Liver (tissue), 9 donors: ENCODE results near the gene NEMF. TPM values are rescaled to one million over a fixed set of nuclear protein-coding genes. Genes with fewer than 3 reads are reported as not detected.

ENCODE experiments used
- DNase-seq: peaks from one replicate; pipeline ENCODE4 v3.0.0-alpha.2; 2017; ENCODE audit warnings: low spot score
- H3K27ac ChIP-seq, 2 donors: one replicate each; pipeline ENCODE4 v1.7.0; 2013; ENCODE audit warnings: inconsistent platforms in 2 of 2, low read length in 2 of 2, control low read depth in 1 of 2, low read depth in 1 of 2, mild to moderate bottlenecking in 1 of 2
- H3K27me3 ChIP-seq, 4 donors: one replicate each; pipeline versions ENCODE4 v1.6.1 to v1.7.0; 2013; ENCODE audit warnings: low read length in 3 of 4, inconsistent platforms in 1 of 4, mild to moderate bottlenecking in 1 of 4, moderate library complexity in 1 of 4; ENCODE audit not compliant: control insufficient read depth in 4 of 4, insufficient read depth in 4 of 4
- H3K36me3 ChIP-seq, 4 donors: one replicate each; pipeline versions ENCODE4 v1.6.1 to v1.7.0; 2013; ENCODE audit warnings: low read length in 3 of 4, mild to moderate bottlenecking in 3 of 4, low read depth in 1 of 4, moderate library complexity in 1 of 4; ENCODE audit not compliant: control insufficient read depth in 4 of 4, insufficient read depth in 3 of 4
- H3K4me1 ChIP-seq, 4 donors: one replicate each; pipeline versions ENCODE4 v1.6.1 to v1.7.0; 2013; ENCODE audit warnings: low read length in 3 of 4, mild to moderate bottlenecking in 3 of 4, moderate library complexity in 1 of 4; ENCODE audit not compliant: control insufficient read depth in 4 of 4, insufficient read depth in 4 of 4
- H3K4me3 ChIP-seq, 3 donors: one replicate each; pipeline versions ENCODE4 v1.6.1 to v1.7.0; 2013; ENCODE audit warnings: low read length in 3 of 3, control low read depth in 1 of 3, low read depth in 1 of 3, mild to moderate bottlenecking in 1 of 3
- H3K9ac ChIP-seq, 2 donors: one replicate each; pipeline ENCODE4 v1.7.0; 2013; ENCODE audit warnings: low read length in 2 of 2, mild to moderate bottlenecking in 2 of 2, moderate library complexity in 2 of 2, control low read depth in 1 of 2, low read depth in 1 of 2
- H3K9me3 ChIP-seq, 4 donors: one replicate each; pipeline versions ENCODE4 v1.6.1 to v1.7.0; 2013; ENCODE audit warnings: low read length in 3 of 4; ENCODE audit not compliant: control insufficient read depth in 4 of 4
- EGR1 ChIP-seq, 2 donors: IDR thresholded peaks; 2 replicates each; pipeline ENCODE4 v1.6.1; 2016 to 2018; ENCODE audit warnings: antibody characterized with exemption in 2 of 2, low read depth in 2 of 2
- FOXA1 ChIP-seq: IDR thresholded peaks from 2 replicates; pipeline ENCODE4 v1.6.1; 2016; ENCODE audit warnings: antibody characterized with exemption
- FOXA2 ChIP-seq: IDR thresholded peaks from 2 replicates; pipeline ENCODE4 v1.6.1; 2016; ENCODE audit warnings: antibody characterized with exemption
- GABPA ChIP-seq, 2 donors: IDR thresholded peaks in 1 of 2; conservative IDR thresholded peaks in 1 of 2; 2 replicates each; pipeline ENCODE4 v1.6.1; 2016; ENCODE audit warnings: antibody characterized with exemption in 2 of 2, mild to moderate bottlenecking in 1 of 2, moderate library complexity in 1 of 2
- HNF4A ChIP-seq, 2 donors: conservative IDR thresholded peaks; 2 replicates each; pipeline ENCODE4 v1.6.1; 2016; ENCODE audit warnings: antibody characterized with exemption in 2 of 2, mild to moderate bottlenecking in 2 of 2
- HNF4G ChIP-seq: IDR thresholded peaks from 2 replicates; pipeline ENCODE4 v1.6.1; 2016; ENCODE audit warnings: antibody characterized with exemption
- JUND ChIP-seq, 2 donors: IDR thresholded peaks; 2 replicates each; pipeline ENCODE4 v1.6.1; 2016; ENCODE audit warnings: antibody characterized with exemption in 2 of 2
- NR2F2 ChIP-seq: IDR thresholded peaks from 2 replicates; pipeline ENCODE4 v1.6.1; 2016; ENCODE audit warnings: antibody characterized with exemption
- RAD21 ChIP-seq, 2 donors: IDR thresholded peaks; 2 replicates each; pipeline ENCODE4 v1.6.1; 2016; ENCODE audit warnings: antibody characterized with exemption in 2 of 2, mild to moderate bottlenecking in 2 of 2
- RXRA ChIP-seq, 2 donors: IDR thresholded peaks; 2 replicates each; pipeline ENCODE4 v1.6.1; 2017 to 2018; ENCODE audit warnings: antibody characterized with exemption in 2 of 2, mild to moderate bottlenecking in 1 of 2
- SP1 ChIP-seq: IDR thresholded peaks from 2 replicates; pipeline ENCODE4 v1.6.1; 2018; ENCODE audit warnings: antibody characterized with exemption, mild to moderate bottlenecking
- TAF1 ChIP-seq: conservative IDR thresholded peaks from 2 replicates; pipeline ENCODE4 v1.6.1; 2016; ENCODE audit warnings: antibody characterized with exemption, mild to moderate bottlenecking
- YY1 ChIP-seq: IDR thresholded peaks from 2 replicates; pipeline ENCODE4 v1.6.1; 2016; ENCODE audit warnings: antibody characterized with exemption, mild to moderate bottlenecking
- WGBS: extraction: QIAGEN DNeasy Blood & Tissue Kit; methylation state at CpG from one replicate; pipeline ENCODE4 v1.1.7; 2013; 5-methylcytosine and 5-hydroxymethylcytosine counted together
- polyA plus RNA-seq, 2 donors: library from polyadenylated mRNA; stranded (reverse) in 1 of 2; unstranded in 1 of 2; fragments of 200-250 nt in 1 of 2; fragments of >200 nt in 1 of 2; fragmentation: Nextera tagmentation in 1 of 2; extraction: Ambion mirVana in 1 of 2; gene quantifications; one replicate each; pipeline versions ENCODE4 v1.2.1 to v1.2.3, GENCODE V29; 2013 to 2015
- total RNA-seq, 2 donors: library from RNA; depleted of rRNA; stranded (reverse); fragments of >200 nt; gene quantifications; one replicate each; pipeline ENCODE4 v1.2.3, GENCODE V29; 2014
- TF ChIP-seq, protein P1 (sequence below): IDR thresholded peaks from 2 replicates; pipeline ENCODE4 v1.6.1; 2016; ENCODE audit warnings: antibody characterized with exemption, mild to moderate bottlenecking
- TF ChIP-seq, protein P2 (sequence below): IDR thresholded peaks from 2 replicates; pipeline ENCODE4 v1.6.1; 2016; ENCODE audit warnings: antibody characterized with exemption
- TF ChIP-seq, protein P3 (sequence below): IDR thresholded peaks from 2 replicates; pipeline ENCODE4 v1.6.1; 2016; ENCODE audit warnings: antibody characterized with exemption
- TF ChIP-seq, protein P4 (sequence below): fragments of 150-350 bp; IDR thresholded peaks from 2 replicates; pipeline ENCODE4 v1.5.1; 2017; ENCODE audit warnings: improper control_type of control experiment, low read depth, low read length; ENCODE audit not compliant: missing input control
- TF ChIP-seq, protein P5 (sequence below): IDR thresholded peaks from 2 replicates; pipeline ENCODE4 v1.6.1; 2016; ENCODE audit warnings: antibody characterized with exemption
- donor health status: healthy.
- donor health status: healthy.
- donor health status: healthy.
- donor health status: healthy.
- donor health status: healthy.

The NEMF gene
- total and polyA plus RNA-seq, 4 donors = 7.9 to 37.2 (median 31.1) TPM

DNA sequence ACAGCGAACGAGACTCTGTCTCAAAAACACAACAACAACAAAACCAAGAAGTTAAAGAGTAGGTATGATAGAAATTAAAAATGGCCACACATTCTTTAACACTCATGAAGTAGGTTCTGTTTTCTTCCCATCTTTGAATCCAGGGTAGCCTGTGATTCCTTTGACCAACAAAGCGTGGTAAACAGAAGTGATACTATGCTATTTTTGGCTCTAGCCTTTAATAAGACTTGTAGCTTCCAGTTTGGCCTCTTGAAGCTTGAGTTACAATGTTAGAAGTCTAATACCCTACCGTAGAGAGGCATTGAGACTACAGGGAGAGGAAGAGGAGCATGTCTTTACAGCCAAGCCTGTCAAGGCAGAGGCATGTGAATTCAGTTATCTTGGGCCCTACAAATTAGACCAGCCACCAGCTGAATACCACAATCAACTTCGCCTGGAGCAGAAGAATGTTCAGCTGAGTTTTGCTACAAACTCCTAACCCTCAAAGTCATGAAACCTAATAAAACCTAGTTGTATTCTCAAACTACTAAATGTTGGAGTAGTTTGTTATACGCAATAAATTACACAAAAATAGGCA, 4.9 kb upstream of the NEMF start:
- H3K36me3 ChIP-seq = no peaks in the 10 kb centered on the region
- H3K27me3 ChIP-seq = no peaks in the 10 kb centered on the region
- H3K27ac ChIP-seq = no peak overlapping the region
- TF ChIP-seq RAD21 (IDR thresholded peaks at IDR 0.05) (no peak), RXRA (IDR thresholded peaks at IDR 0.05) (no peak), GABPA (IDR thresholded peaks at IDR 0.05 in 1 of 2, conservative IDR thresholded peaks at IDR 0.05 in 1 of 2) (no peak), YY1 (no peak), NR2F2 (no peak), HNF4A (conservative IDR thresholded peaks at IDR 0.05) (no peak), SP1 (no peak), HNF4G (no peak), FOXA2 (no peak), JUND (IDR thresholded peaks at IDR 0.05) (no peak), FOXA1 (no peak), TAF1 (no peak), EGR1 (IDR thresholded peaks at IDR 0.05; ENCODE audit: low read depth in 2 of 2) (no peak)
- TF ChIP-seq, protein P1, sequence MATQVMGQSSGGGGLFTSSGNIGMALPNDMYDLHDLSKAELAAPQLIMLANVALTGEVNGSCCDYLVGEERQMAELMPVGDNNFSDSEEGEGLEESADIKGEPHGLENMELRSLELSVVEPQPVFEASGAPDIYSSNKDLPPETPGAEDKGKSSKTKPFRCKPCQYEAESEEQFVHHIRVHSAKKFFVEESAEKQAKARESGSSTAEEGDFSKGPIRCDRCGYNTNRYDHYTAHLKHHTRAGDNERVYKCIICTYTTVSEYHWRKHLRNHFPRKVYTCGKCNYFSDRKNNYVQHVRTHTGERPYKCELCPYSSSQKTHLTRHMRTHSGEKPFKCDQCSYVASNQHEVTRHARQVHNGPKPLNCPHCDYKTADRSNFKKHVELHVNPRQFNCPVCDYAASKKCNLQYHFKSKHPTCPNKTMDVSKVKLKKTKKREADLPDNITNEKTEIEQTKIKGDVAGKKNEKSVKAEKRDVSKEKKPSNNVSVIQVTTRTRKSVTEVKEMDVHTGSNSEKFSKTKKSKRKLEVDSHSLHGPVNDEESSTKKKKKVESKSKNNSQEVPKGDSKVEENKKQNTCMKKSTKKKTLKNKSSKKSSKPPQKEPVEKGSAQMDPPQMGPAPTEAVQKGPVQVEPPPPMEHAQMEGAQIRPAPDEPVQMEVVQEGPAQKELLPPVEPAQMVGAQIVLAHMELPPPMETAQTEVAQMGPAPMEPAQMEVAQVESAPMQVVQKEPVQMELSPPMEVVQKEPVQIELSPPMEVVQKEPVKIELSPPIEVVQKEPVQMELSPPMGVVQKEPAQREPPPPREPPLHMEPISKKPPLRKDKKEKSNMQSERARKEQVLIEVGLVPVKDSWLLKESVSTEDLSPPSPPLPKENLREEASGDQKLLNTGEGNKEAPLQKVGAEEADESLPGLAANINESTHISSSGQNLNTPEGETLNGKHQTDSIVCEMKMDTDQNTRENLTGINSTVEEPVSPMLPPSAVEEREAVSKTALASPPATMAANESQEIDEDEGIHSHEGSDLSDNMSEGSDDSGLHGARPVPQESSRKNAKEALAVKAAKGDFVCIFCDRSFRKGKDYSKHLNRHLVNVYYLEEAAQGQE = no peak
- TF ChIP-seq, protein P2, sequence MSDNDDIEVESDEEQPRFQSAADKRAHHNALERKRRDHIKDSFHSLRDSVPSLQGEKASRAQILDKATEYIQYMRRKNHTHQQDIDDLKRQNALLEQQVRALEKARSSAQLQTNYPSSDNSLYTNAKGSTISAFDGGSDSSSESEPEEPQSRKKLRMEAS = no peak
- TF ChIP-seq, protein P3, sequence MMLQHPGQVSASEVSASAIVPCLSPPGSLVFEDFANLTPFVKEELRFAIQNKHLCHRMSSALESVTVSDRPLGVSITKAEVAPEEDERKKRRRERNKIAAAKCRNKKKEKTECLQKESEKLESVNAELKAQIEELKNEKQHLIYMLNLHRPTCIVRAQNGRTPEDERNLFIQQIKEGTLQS = no peak
- TF ChIP-seq, protein P4, sequence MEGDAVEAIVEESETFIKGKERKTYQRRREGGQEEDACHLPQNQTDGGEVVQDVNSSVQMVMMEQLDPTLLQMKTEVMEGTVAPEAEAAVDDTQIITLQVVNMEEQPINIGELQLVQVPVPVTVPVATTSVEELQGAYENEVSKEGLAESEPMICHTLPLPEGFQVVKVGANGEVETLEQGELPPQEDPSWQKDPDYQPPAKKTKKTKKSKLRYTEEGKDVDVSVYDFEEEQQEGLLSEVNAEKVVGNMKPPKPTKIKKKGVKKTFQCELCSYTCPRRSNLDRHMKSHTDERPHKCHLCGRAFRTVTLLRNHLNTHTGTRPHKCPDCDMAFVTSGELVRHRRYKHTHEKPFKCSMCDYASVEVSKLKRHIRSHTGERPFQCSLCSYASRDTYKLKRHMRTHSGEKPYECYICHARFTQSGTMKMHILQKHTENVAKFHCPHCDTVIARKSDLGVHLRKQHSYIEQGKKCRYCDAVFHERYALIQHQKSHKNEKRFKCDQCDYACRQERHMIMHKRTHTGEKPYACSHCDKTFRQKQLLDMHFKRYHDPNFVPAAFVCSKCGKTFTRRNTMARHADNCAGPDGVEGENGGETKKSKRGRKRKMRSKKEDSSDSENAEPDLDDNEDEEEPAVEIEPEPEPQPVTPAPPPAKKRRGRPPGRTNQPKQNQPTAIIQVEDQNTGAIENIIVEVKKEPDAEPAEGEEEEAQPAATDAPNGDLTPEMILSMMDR = no peak
- TF ChIP-seq, protein P5, sequence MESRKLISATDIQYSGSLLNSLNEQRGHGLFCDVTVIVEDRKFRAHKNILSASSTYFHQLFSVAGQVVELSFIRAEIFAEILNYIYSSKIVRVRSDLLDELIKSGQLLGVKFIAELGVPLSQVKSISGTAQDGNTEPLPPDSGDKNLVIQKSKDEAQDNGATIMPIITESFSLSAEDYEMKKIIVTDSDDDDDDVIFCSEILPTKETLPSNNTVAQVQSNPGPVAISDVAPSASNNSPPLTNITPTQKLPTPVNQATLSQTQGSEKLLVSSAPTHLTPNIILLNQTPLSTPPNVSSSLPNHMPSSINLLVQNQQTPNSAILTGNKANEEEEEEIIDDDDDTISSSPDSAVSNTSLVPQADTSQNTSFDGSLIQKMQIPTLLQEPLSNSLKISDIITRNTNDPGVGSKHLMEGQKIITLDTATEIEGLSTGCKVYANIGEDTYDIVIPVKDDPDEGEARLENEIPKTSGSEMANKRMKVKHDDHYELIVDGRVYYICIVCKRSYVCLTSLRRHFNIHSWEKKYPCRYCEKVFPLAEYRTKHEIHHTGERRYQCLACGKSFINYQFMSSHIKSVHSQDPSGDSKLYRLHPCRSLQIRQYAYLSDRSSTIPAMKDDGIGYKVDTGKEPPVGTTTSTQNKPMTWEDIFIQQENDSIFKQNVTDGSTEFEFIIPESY = no peak
- no peak overlapping the region for H3K9ac ChIP-seq
- no peaks in the 10 kb centered on the region for H3K9me3 ChIP-seq
- peaks cover 0 to 10% (median 3%) of the 10 kb centered on the region in 4 donors for H3K4me1 ChIP-seq
- WGBS = 91% methylated on average over 6 of the region's 6 CpGs
- no peak for DNase-seq
- no peak overlapping the region for H3K4me3 ChIP-seq
